A549 (cell line): ENCODE measurements around the gene SPP1. TPM values are rescaled to one million over a fixed set of nuclear protein-coding genes. Genes with fewer than 3 reads are reported as not detected.

Experiments used
- ATAC-seq, 2 experiments: fragments of 200-7000 bp in 1 of 2; fragments of >200 bp in 1 of 2; cut with Nextera tagmentation in 1 of 2; cut with Tn5 transposase in 1 of 2; 3 replicates each; pipeline versions ENCODE4 v1.8.0 to v1.9.1; 2018 to 2020; ENCODE audit warnings: mild to moderate bottlenecking in 1 of 2, moderate library complexity in 1 of 2
- CTCF ChIA-PET: fragments of 300-600 bp; sonication (Branson Sonifier 250); formaldehyde crosslinking; extraction: SDS; loops from one replicate; lab custom pipeline; 2021; ENCODE audit warnings: antibody characterized with exemption, inconsistent platforms; lab: Yijun Ruan, JAX
- POLR2A ChIA-PET: fragments of 350-600 bp; formaldehyde crosslinking; extraction: SDS; loops from one replicate; lab custom pipeline; 2021; ENCODE audit warnings: antibody characterized with exemption, inconsistent platforms; lab: Yijun Ruan, JAX
- DNase-seq, 2 experiments: peaks; one replicate each; pipeline versions ENCODE4 v3.0.0 to v3.0.0-alpha.2; 2011 to 2016; ENCODE audit warnings: low read depth in 1 of 2, low spot score in 1 of 2
- FAIRE-seq: peaks from 2 replicates; lab custom pipeline; 2011; peaks lifted over from hg19 to GRCh38; lab: Jason Lieb, UNC
- H3K27ac ChIP-seq, 2 experiments: fragments of >200 bp; sonication (Bioruptor Twin); formaldehyde crosslinking; 3 replicates each; pipeline ENCODE4 v1.5.1; 2016 to 2017
- H3K4me1 ChIP-seq: fragments of >200 bp; sonication (Bioruptor Twin); formaldehyde crosslinking; 3 replicates; pipeline ENCODE4 v1.6.1; 2016
- H3K4me2 ChIP-seq: fragments of >200 bp; sonication (Bioruptor Twin); formaldehyde crosslinking; 3 replicates; pipeline ENCODE4 v1.6.1; 2016
- H3K4me3 ChIP-seq: fragments of >200 bp; sonication (Bioruptor Twin); formaldehyde crosslinking; 3 replicates; pipeline ENCODE4 v1.5.1; 2016
- H3K9me3 ChIP-seq: fragments of >200 bp; sonication (Bioruptor Twin); formaldehyde crosslinking; 3 replicates; pipeline ENCODE4 v1.6.1; 2016
- E2F6 ChIP-seq: IDR thresholded peaks from 2 replicates; pipeline ENCODE4 v1.6.1; 2012; ENCODE audit warnings: low read depth, borderline replicate concordance
- GATA3 ChIP-seq: IDR thresholded peaks from 2 replicates; pipeline ENCODE4 v1.6.1; 2012; ENCODE audit warnings: borderline replicate concordance
- JUN ChIP-seq, 2 experiments: fragments of >200 bp; sonication (Bioruptor Twin); formaldehyde crosslinking; IDR thresholded peaks; 2 replicates in 1 of 2; 3 replicates in 1 of 2; pipeline ENCODE4 v1.6.1; 2016 to 2017
- KDM1A ChIP-seq: fragments of 200-600 bp; sonication (generic); IDR thresholded peaks from 2 replicates; pipeline ENCODE4 v1.6.1; 2016; ENCODE audit warnings: low read depth, mild to moderate bottlenecking
- MAFK ChIP-seq: fragments of 450-650 bp; IDR thresholded peaks from 2 replicates; pipeline ENCODE4 v1.6.1; 2014; ENCODE audit not compliant: partially characterized antibody
- PBX3 ChIP-seq: IDR thresholded peaks from 2 replicates; pipeline ENCODE4 v1.6.1; 2012
- POLR2A ChIP-seq: IDR thresholded peaks from 2 replicates; pipeline ENCODE4 v1.6.1; 2012; ENCODE audit warnings: mild to moderate bottlenecking, low read length
- RFX5 ChIP-seq: fragments of 450-650 bp; IDR thresholded peaks from 2 replicates; pipeline ENCODE4 v1.7.1; 2014; ENCODE audit warnings: antibody characterized with exemption, mild to moderate bottlenecking, moderate library complexity
- RNF2 ChIP-seq: fragments of 200-600 bp; sonication (generic); IDR thresholded peaks from 2 replicates; pipeline ENCODE4 v1.6.1; 2016; ENCODE audit warnings: low read depth, mild to moderate bottlenecking, antibody characterized with exemption, moderate library complexity, borderline replicate concordance
- TFCP2L1 ChIP-seq: fragments of 250-450 bp; sonication (Bioruptor Pico); IDR thresholded peaks from 2 replicates; pipeline ENCODE4 v1.5.0; 2021; ENCODE audit warnings: mild to moderate bottlenecking
- TP53 ChIP-seq: fragments of 250-450 bp; sonication (Bioruptor Pico); IDR thresholded peaks from 2 replicates; pipeline ENCODE4 v1.5.0; 2021; ENCODE audit warnings: mild to moderate bottlenecking, moderate library complexity
- USF2 ChIP-seq: fragments of 450-650 bp; IDR thresholded peaks from 2 replicates; pipeline ENCODE4 v1.6.1; 2014; ENCODE audit warnings: antibody characterized with exemption
- ZNF302 ChIP-seq: fragments of 250-450 bp; sonication (Bioruptor Pico); IDR thresholded peaks from 2 replicates; pipeline ENCODE4 v1.9.0; 2021; ENCODE audit warnings: inconsistent platforms, mild to moderate bottlenecking, moderate library complexity
- WGBS: methylation state at CpG from one replicate; pipeline ENCODE4 v1.1.6; 2017; ENCODE audit errors: missing lambda C conversion rate; 5-methylcytosine and 5-hydroxymethylcytosine counted together
- polyA plus RNA-seq, 4 experiments: library from polyadenylated mRNA; depleted of rRNA in 3 of 4; stranded (reverse); fragments of >200 nt; fragmentation: RNase III in 1 of 4; extraction: RNeasy Plus Mini Kit Qiagen cat#74134 plus additional on column Dnase treatment in 1 of 4; gene quantifications; 2 replicates in 3 of 4; 3 replicates in 1 of 4; pipeline ENCODE4 v1.2.3, GENCODE V29; 2011 to 2017

SPP1 gene
- polyA plus RNA-seq, 2 of the 4 experiments (the other 2 are of a cell fraction), result 226 to 415 TPM

GRCh38 chr4:88007304-88008121, 32.0 kb downstream of the SPP1 start, which contains the start of gene PKD2 (continued):
- no peak for TF ChIP-seq GATA3
- TF ChIP-seq TP53 (CRISPR knock-in tag), result no peak

- 1% methylated on average over 16 of the region's 51 CpGs for WGBS
- DNase-seq (peak; percentile 30), FAIRE-seq (no peak), ATAC-seq (peak; percentile 78 to 80)
- TF ChIP-seq USF2 (no peak), KDM1A (peak; percentile 20; the same call in 1 of the 2 replicates)
- Histone ChIP-seq H3K27ac (peak overlapping the region; percentile 96 to 100), H3K9me3 (no peaks in the 10 kb centered on the region), H3K4me2 (peak overlapping the region; percentile 87), H3K4me1 (peaks cover 46% of the 10 kb centered on the region), H3K4me3 (peak overlapping the region; percentile 98)
- CTCF ChIA-PET, result no interaction called here
- POLR2A ChIA-PET, result no interaction called here
Measured at GRCh38 chr4:88008122-88008742, 32.7 kb downstream of the SPP1 start.

GRCh38 chr4:88008743-88009171, 33.2 kb downstream of the SPP1 start:
- TF ChIP-seq RFX5 (no peak), ZNF302 (CRISPR knock-in tag) (no peak)
- ChIA-PET CTCF (interaction anchor here (1.0 kb wide), 1 partner anchor 13 kb away, joined by 5 read pairs; no protein-coding TSS in a partner anchor), POLR2A (no interaction called here)
- Histone ChIP-seq H3K4me1 (peaks cover 46% of the 10 kb centered on the region), H3K4me2 (peak overlapping the region; percentile 87), H3K9me3 (no peaks in the 10 kb centered on the region), H3K4me3 (peak overlapping the region; percentile 98), H3K27ac (peak overlapping the region; percentile 96 to 100)
- DNase-seq, result peak in 1 of 2 experiments; percentile 4
- WGBS, result 12% methylated on average over 5 of the region's 5 CpGs
- 0 out of 6 replicates have a peak, but pooled peaks of 1 of the 2 experiments have one; percentile 12 for ATAC-seq
- no peak for FAIRE-seq

- ATAC-seq (no peak), FAIRE-seq (no peak), DNase-seq (no peak)
- Histone ChIP-seq H3K27ac (no peak overlapping the region), H3K9me3 (no peaks in the 10 kb centered on the region), H3K4me3 (no peak overlapping the region; the same call in 2 of the 3 replicates), H3K4me1 (peaks cover 46% of the 10 kb centered on the region), H3K4me2 (peak overlapping the region; percentile 87)
- ChIA-PET CTCF (interaction anchor here (0.7 to 1.1 kb wide), 3 partner anchors 12 to 202 kb away, joined by 3 to 5 read pairs (median 3); no protein-coding TSS in a partner anchor), POLR2A (no interaction called here)
- WGBS, result 78% methylated on average over 5 of the region's 5 CpGs
- TF ChIP-seq MAFK, result no peak
- TF ChIP-seq PBX3, result no peak
- no peak for TF ChIP-seq TFCP2L1
- no peak for TF ChIP-seq JUN (IDR thresholded peaks at IDR 0.05)
- no peak for TF ChIP-seq GATA3
- TF ChIP-seq TP53 (CRISPR knock-in tag), result no peak
- no peak for TF ChIP-seq RNF2
- no peak for TF ChIP-seq E2F6
- TF ChIP-seq RFX5, result no peak
- TF ChIP-seq POLR2A, result no peak
Measured at GRCh38 chr4:88009871-88010270, 34.4 kb downstream of the SPP1 start.
